Lower lobe of right lung (tissue), 2 donors: ENCODE results near the gene ENOX1. TPM values are rescaled to one million over a fixed set of nuclear protein-coding genes. Genes with fewer than 3 reads are reported as not detected.

Experiments used
- ATAC-seq, 2 donors: fragments of 200-7000 bp; cut with Tn5 transposase; one replicate each; pipeline ENCODE4 v1.9.1; 2020 to 2022; ENCODE audit warnings: mild to moderate bottlenecking in 2 of 2, moderate library complexity in 2 of 2
- DNase-seq: peaks from one replicate; pipeline ENCODE4 v3.0.0-alpha.2; 2020
- H3K27ac ChIP-seq: fragments of 200-600 bp; one replicate; pipeline ENCODE4 v1.8.0; 2022
- H3K27me3 ChIP-seq: fragments of 200-600 bp; one replicate; pipeline ENCODE4 v1.8.0; 2022; ENCODE audit warnings: low read depth
- H3K36me3 ChIP-seq: fragments of 200-600 bp; one replicate; pipeline ENCODE4 v1.8.0; 2022; ENCODE audit warnings: mild to moderate bottlenecking
- H3K4me1 ChIP-seq: fragments of 200-600 bp; one replicate; pipeline ENCODE4 v1.8.0; 2022
- H3K4me3 ChIP-seq: fragments of 200-600 bp; one replicate; pipeline ENCODE4 v1.8.0; 2022; ENCODE audit warnings: mild to moderate bottlenecking
- H3K9me3 ChIP-seq: fragments of 200-600 bp; one replicate; pipeline ENCODE4 v1.8.0; 2022
- CTCF ChIP-seq: fragments of 200-600 bp; IDR thresholded peaks from one replicate; pipeline ENCODE4 v1.8.0; 2022; ENCODE audit warnings: antibody characterized with exemption, mild to moderate bottlenecking
- intact Hi-C: fragments of 100-400 bp; cut with DNase I; formaldehyde crosslinking; loops from one replicate; pipeline ENCODE4 v1.11.0; 2022
- total RNA-seq: library from RNA; stranded (reverse); fragmentation: NEBNext Ultra II Directional; extraction: Animal tissue kit (Norgen Biotek cat#: 25700); gene quantifications from one replicate; pipeline ENCODE4 v1.2.1, GENCODE V29; 2021
- donor health status: DM: no; HTN: yes; CAD: no; lungs with severe emphysema.

The ENOX1 gene
- total RNA-seq, 1 donor from 2014 or later: 2.0 TPM

DNA sequence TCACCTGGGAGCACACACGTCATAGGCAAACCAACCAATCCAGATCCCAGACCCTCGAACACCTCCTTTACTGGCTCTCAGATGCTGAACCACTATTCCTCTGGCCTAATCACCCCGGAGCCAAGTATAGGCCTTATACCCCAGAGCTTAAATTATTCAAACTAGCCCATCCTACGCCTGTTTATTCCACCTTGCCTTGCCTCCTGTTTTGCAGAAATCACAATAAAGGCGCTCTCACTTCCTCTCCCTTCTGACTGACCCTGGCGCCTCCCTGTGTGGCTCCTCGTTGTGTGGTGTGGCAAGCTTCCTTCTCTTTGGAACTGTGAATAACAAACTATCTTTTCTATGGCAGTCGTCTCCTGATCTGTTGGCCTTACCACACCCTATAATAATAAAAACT lies 354.9 kb downstream of the ENOX1 start:
- intact Hi-C loops: no loop called here
- H3K4me1 ChIP-seq: no peaks in the 10 kb centered on the region
- no peak for TF ChIP-seq CTCF

DNA sequence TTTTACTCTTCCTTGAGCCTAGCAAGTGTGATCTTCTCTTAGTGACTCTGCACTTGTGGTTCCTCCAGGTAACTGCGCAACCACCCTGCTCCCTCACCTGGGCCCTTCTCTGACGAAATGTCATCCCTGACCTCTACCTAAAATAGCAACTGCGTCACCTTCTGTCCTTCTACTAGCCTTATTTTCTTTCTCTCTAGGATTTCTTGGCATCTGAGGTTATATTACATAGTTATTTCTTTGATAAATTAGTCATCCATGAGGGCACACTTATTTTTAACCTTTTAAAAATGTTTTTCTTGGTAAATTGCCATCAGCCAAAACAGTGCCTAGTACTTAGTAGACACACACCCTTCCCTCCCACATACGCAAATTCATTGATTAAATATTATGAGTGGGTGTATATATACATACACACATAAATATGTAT lies 355.5 kb downstream of the ENOX1 start:
- H3K36me3 ChIP-seq: no peaks in the 10 kb centered on the region
- intact Hi-C loops: no loop called here
- no peaks in the 10 kb centered on the region for H3K9me3 ChIP-seq
- no peaks in the 10 kb centered on the region for H3K27me3 ChIP-seq
- no peaks in the 10 kb centered on the region for H3K4me1 ChIP-seq
- ATAC-seq (no peak), DNase-seq (no peak)
- no peak for TF ChIP-seq CTCF
- H3K4me3 ChIP-seq: no peak overlapping the region
- H3K27ac ChIP-seq: no peak overlapping the region

More for the DNA sequence above, 354.9 kb downstream of the ENOX1 start:
- Histone ChIP-seq H3K36me3 (no peaks in the 10 kb centered on the region), H3K4me3 (no peak overlapping the region), H3K27me3 (no peaks in the 10 kb centered on the region), H3K27ac (no peak overlapping the region), H3K9me3 (no peaks in the 10 kb centered on the region)
- DNase-seq (no peak), ATAC-seq (no peak)

DNA sequence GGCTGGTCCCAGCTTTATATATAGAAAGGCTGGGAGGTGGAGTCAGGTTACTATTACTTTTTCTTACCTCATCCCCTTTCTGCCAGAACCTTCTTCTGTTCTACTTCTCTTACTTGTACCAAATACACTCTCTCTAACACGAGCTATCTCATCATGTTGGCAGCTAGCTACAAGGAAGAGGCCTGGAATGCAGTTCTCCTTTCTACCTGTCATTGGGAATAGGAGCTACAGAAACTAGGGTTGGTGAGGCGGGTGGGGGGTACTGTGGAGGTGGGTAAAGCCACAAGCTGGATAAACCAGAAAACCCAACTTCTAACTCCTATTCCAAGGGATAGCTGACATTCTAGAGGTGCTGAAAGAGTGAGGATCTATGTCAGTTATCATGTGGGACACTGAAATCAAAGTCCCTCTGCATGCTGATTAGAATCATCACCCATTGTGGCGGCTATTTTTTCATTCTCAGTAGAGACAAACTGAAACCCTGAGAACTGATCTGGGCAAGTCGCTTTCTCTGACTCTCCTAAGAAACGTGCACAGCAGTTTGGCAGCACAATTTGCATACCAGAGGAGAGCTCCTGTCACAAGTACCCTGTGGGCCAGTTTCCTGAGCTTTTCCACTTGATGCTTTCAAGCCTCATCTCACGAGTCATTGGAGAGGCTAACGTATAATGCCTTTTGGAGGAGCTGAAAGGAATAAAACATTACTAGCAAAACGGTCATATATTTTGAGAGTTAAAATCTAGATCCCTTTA lies 358.1 kb downstream of the ENOX1 start:
- Histone ChIP-seq H3K27me3 (no peaks in the 10 kb centered on the region), H3K36me3 (no peaks in the 10 kb centered on the region), H3K4me3 (no peak overlapping the region), H3K4me1 (no peaks in the 10 kb centered on the region), H3K27ac (no peak overlapping the region), H3K9me3 (no peaks in the 10 kb centered on the region)
- DNase-seq (no peak), ATAC-seq (peak in 1 of 2 donors; percentile 62)
- no peak for TF ChIP-seq CTCF
- intact Hi-C loops: no loop called here

GRCh38 chr13:43426355-43426754 lies 360.4 kb downstream of the ENOX1 start:
- no peak overlapping the region for H3K4me3 ChIP-seq
- no peaks in the 10 kb centered on the region for H3K9me3 ChIP-seq
- no peak for TF ChIP-seq CTCF
- ATAC-seq (no peak), DNase-seq (no peak)
- H3K27ac ChIP-seq: no peak overlapping the region
- H3K27me3 ChIP-seq: no peaks in the 10 kb centered on the region
- intact Hi-C loops: no loop called here
- H3K36me3 ChIP-seq: no peaks in the 10 kb centered on the region
- H3K4me1 ChIP-seq: no peaks in the 10 kb centered on the region

DNA sequence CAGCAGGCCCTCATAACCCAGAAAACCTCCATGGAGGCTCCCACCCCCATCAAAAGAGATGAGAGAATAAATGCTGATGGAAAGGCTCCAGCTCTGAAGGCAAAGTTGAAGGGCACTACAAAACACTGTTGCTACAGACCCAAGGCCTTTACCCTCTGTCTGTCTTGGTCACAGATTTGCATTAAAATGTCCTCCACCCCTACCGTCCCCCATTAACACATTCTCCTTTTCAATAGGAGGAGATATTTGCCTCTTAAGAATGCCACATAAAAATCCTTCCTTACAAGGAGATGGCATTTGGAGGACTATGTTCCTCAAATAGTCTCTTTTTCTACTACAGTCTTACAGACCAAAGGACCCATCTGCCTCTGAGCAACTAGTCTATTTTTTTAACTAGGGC lies 361.5 kb downstream of the ENOX1 start:
- ATAC-seq: no peak
- no peak for DNase-seq
- no peaks in the 10 kb centered on the region for H3K9me3 ChIP-seq
- no peaks in the 10 kb centered on the region for H3K27me3 ChIP-seq
- intact Hi-C loops: no loop called here
- H3K4me3 ChIP-seq: no peak overlapping the region
- H3K4me1 ChIP-seq: no peaks in the 10 kb centered on the region
- TF ChIP-seq CTCF: no peak
- H3K27ac ChIP-seq: no peak overlapping the region
- H3K36me3 ChIP-seq: no peaks in the 10 kb centered on the region
